ENCODE data around the gene GRB2.

GRCh38 chr17:75398279-75398678, 7.2 kb downstream of the GRB2 start:
- no peak for TF ChIP-seq FOXM1 (IDR thresholded peaks at IDR 0.05; ENCODE audit: borderline replicate concordance)
- TF ChIP-seq FOXK2 (IDR thresholded peaks at IDR 0.05), result no peak
- TF ChIP-seq TARDBP (IDR thresholded peaks at IDR 0.05), result no peak
- no peak for TF ChIP-seq SP1 (IDR thresholded peaks at IDR 0.05)
- no peak for TF ChIP-seq HDGF (IDR thresholded peaks at IDR 0.05; ENCODE audit: borderline replicate concordance)
- TF ChIP-seq SUZ12 (IDR thresholded peaks at IDR 0.05), result no peak
- no peak for TF ChIP-seq ARNT (IDR thresholded peaks at IDR 0.05)
- TF ChIP-seq, protein P1, sequence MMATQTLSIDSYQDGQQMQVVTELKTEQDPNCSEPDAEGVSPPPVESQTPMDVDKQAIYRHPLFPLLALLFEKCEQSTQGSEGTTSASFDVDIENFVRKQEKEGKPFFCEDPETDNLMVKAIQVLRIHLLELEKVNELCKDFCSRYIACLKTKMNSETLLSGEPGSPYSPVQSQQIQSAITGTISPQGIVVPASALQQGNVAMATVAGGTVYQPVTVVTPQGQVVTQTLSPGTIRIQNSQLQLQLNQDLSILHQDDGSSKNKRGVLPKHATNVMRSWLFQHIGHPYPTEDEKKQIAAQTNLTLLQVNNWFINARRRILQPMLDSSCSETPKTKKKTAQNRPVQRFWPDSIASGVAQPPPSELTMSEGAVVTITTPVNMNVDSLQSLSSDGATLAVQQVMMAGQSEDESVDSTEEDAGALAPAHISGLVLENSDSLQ (IDR thresholded peaks at IDR 0.05), result no peak
- TF ChIP-seq LEF1 (IDR thresholded peaks at IDR 0.05; ENCODE audit: borderline replicate concordance), result no peak
- TF ChIP-seq ELF4 (IDR thresholded peaks at IDR 0.05), result no peak
- TF ChIP-seq BHLHE40 (IDR thresholded peaks at IDR 0.05; ENCODE audit: borderline replicate concordance), result no peak
- no peak for TF ChIP-seq FOXA1 (IDR thresholded peaks at IDR 0.05)
